Stimulated activated naive CD4-positive, alpha-beta T cell treated with Interleukin-2 at 50 U/mL for 16 hours (primary cell): ENCODE data around the gene PLA2G1B.
A peak's percentile ranks its signal among the peaks of the same experiment; 100 is the strongest.
"Not testable (repeated sequence)": the region's sequence is repeated elsewhere in the genome, so short reads cannot be mapped to it uniquely, and the experiment has no call there.

Source experiments
- DNase-seq: peaks from one replicate; lab custom pipeline; 2025; lab: John Stamatoyannopoulos, UW

Gene PLA2G1B

GRCh38 chr12:120358412-120359100 is 31.0 kb upstream of the PLA2G1B start:
- DNase-seq, result no peak

- DNase-seq, result no peak
These were observed 29.5 kb upstream of the PLA2G1B start for GRCh38 chr12:120357104-120357503.

GRCh38 chr12:120356567-120357030 is 29.0 kb upstream of the PLA2G1B start:
- DNase-seq, result peak; percentile 74

- no peak for DNase-seq
These were observed 26.2 kb upstream of the PLA2G1B start for GRCh38 chr12:120353556-120354317.

GRCh38 chr12:120353136-120353535 is 25.6 kb upstream of the PLA2G1B start:
- DNase-seq, result no peak

- no peak for DNase-seq
These were observed 24.5 kb upstream of the PLA2G1B start for GRCh38 chr12:120352117-120352516.

- no peak for DNase-seq
These were observed 23.2 kb upstream of the PLA2G1B start for GRCh38 chr12:120350576-120351350.

- no peak for DNase-seq
These were observed 20.2 kb upstream of the PLA2G1B start for GRCh38 chr12:120347766-120348165.

- no peak for DNase-seq
These were observed 19.1 kb upstream of the PLA2G1B start for GRCh38 chr12:120346681-120347080.

- no peak for DNase-seq
These were observed 18.5 kb upstream of the PLA2G1B start for GRCh38 chr12:120346031-120346430.

GRCh38 chr12:120343692-120344091 is 16.1 kb upstream of the PLA2G1B start:
- DNase-seq, result no peak

- DNase-seq, result no peak
These were observed 15.5 kb upstream of the PLA2G1B start for GRCh38 chr12:120343039-120343537.

GRCh38 chr12:120342175-120343038 is 14.8 kb upstream of the PLA2G1B start:
- no peak for DNase-seq

- DNase-seq, result no peak
These were observed 11.7 kb upstream of the PLA2G1B start for GRCh38 chr12:120339256-120339655.

- no peak for DNase-seq
These were observed 10.2 kb upstream of the PLA2G1B start for GRCh38 chr12:120337730-120338129.

GRCh38 chr12:120336392-120336791 is 8.8 kb upstream of the PLA2G1B start:
- not testable (repeated sequence) for DNase-seq

- DNase-seq, result peak; percentile 12
These were observed 7.9 kb upstream of the PLA2G1B start for GRCh38 chr12:120335447-120335846.

GRCh38 chr12:120332523-120332922 is 4.9 kb upstream of the PLA2G1B start:
- no peak for DNase-seq

GRCh38 chr12:120332041-120332440 is 4.5 kb upstream of the PLA2G1B start:
- no peak for DNase-seq

- DNase-seq, result no peak
These were observed 3.8 kb upstream of the PLA2G1B start for GRCh38 chr12:120331390-120331789.

- DNase-seq, result no peak
These were observed 649 bp upstream of the PLA2G1B start for GRCh38 chr12:120328228-120328627.
